T follicular helper cell (primary cell): Measurements from ENCODE around the gene KRT72.

Source experiments
- DNase-seq: peaks from one replicate; pipeline ENCODE4 v3.0.0-alpha.2; 2020; ENCODE audit warnings: low read depth

KRT72 gene

GRCh38 chr12:52578469-52578868 lies 22.8 kb downstream of the KRT72 start:
- DNase-seq = no peak

GRCh38 chr12:52577316-52577715 lies 23.9 kb downstream of the KRT72 start:
- no peak for DNase-seq

GRCh38 chr12:52575948-52576347 lies 25.3 kb downstream of the KRT72 start:
- no peak for DNase-seq

- DNase-seq = no peak
These were observed 26.0 kb downstream of the KRT72 start for GRCh38 chr12:52575256-52575655.

GRCh38 chr12:52573743-52574142 lies 27.5 kb downstream of the KRT72 start, which contains the start of gene KRT74:
Gene KRT74, minus strand, starts transcription at chr12:52573843. Its CDS starts 66 bp downstream, at chr12:52573777.
- no peak for DNase-seq

GRCh38 chr12:52573306-52573705 lies 28.0 kb downstream of the KRT72 start:
- no peak for DNase-seq

- DNase-seq = no peak
These were observed 30.8 kb downstream of the KRT72 start for GRCh38 chr12:52570511-52570910.

GRCh38 chr12:52568111-52568510 lies 33.2 kb downstream of the KRT72 start:
- DNase-seq = no peak

- no peak for DNase-seq
These were observed 34.4 kb downstream of the KRT72 start for GRCh38 chr12:52566847-52567291.

- DNase-seq = no peak
These were observed 36.7 kb downstream of the KRT72 start for GRCh38 chr12:52564582-52564981.

GRCh38 chr12:52561880-52562449 lies 39.3 kb downstream of the KRT72 start:
- DNase-seq = no peak

GRCh38 chr12:52559979-52560378 lies 41.3 kb downstream of the KRT72 start:
- no peak for DNase-seq

GRCh38 chr12:52558781-52559445 lies 42.4 kb downstream of the KRT72 start:
- no peak for DNase-seq

- no peak for DNase-seq
These were observed 43.8 kb downstream of the KRT72 start for GRCh38 chr12:52557476-52557875.

GRCh38 chr12:52555577-52555976 lies 45.7 kb downstream of the KRT72 start:
- no peak for DNase-seq

- no peak for DNase-seq
These were observed 48.5 kb downstream of the KRT72 start, which contains the start of gene KRT71 for GRCh38 chr12:52552681-52553195. Gene KRT71, minus strand, starts transcription at chr12:52553145. Its CDS starts 68 bp downstream, at chr12:52553077.

GRCh38 chr12:52552055-52552454 lies 49.2 kb downstream of the KRT72 start:
- no peak for DNase-seq

- no peak for DNase-seq
These were observed 49.9 kb downstream of the KRT72 start for GRCh38 chr12:52551216-52551865.

GRCh38 chr12:52546126-52546525 lies 55.1 kb downstream of the KRT72 start:
- no peak for DNase-seq

GRCh38 chr12:52543985-52544883 lies 57.0 kb downstream of the KRT72 start:
- DNase-seq = no peak

GRCh38 chr12:52542785-52543318 lies 58.4 kb downstream of the KRT72 start:
- DNase-seq = no peak

GRCh38 chr12:52542157-52542556 lies 59.1 kb downstream of the KRT72 start:
- DNase-seq = no peak
